NCI-H2196 treated with DMSO at 0.1 percent for 48 hours (cell line): ENCODE data around the gene IQSEC3.
"Not testable (repeated sequence)": the region's sequence is repeated elsewhere in the genome, so short reads cannot be mapped to it uniquely, and the experiment has no call there.

Experiments
- DNase-seq: peaks from one replicate; lab custom pipeline; 2025; ENCODE audit not compliant: unreplicated experiment; lab: John Stamatoyannopoulos, UW

Gene IQSEC3

GRCh38 chr12:212715-213526, 146.4 kb downstream of the IQSEC3 start:
- DNase-seq, result no peak

- no peak for DNase-seq
Observed at GRCh38 chr12:213527-213932, 147.0 kb downstream of the IQSEC3 start.

- DNase-seq, result no peak
Observed at GRCh38 chr12:214003-214741, 147.6 kb downstream of the IQSEC3 start, which contains the start of gene SLC6A12. TSS of gene SLC6A12 (minus strand) at chr12:214157. CDS start at chr12:209986, 4,171 bp downstream.

- no peak for DNase-seq
Observed at GRCh38 chr12:215116-215515, 148.5 kb downstream of the IQSEC3 start.

GRCh38 chr12:217029-217428, 150.5 kb downstream of the IQSEC3 start:
- not testable (repeated sequence) for DNase-seq

- DNase-seq, result no peak
Observed at GRCh38 chr12:218221-218620, 151.7 kb downstream of the IQSEC3 start.

GRCh38 chr12:218728-219590, 152.4 kb downstream of the IQSEC3 start:
- no peak for DNase-seq

- peak; percentile 9 for DNase-seq
Observed at GRCh38 chr12:219891-220352, 153.4 kb downstream of the IQSEC3 start.

- no peak for DNase-seq
Observed at GRCh38 chr12:220491-220890, 153.9 kb downstream of the IQSEC3 start.

GRCh38 chr12:220946-221550, 154.5 kb downstream of the IQSEC3 start:
- no peak for DNase-seq

GRCh38 chr12:221736-222135, 155.2 kb downstream of the IQSEC3 start:
- no peak for DNase-seq

GRCh38 chr12:223841-224240, 157.3 kb downstream of the IQSEC3 start:
- no peak for DNase-seq

- no peak for DNase-seq
Observed at GRCh38 chr12:224330-224729, 157.8 kb downstream of the IQSEC3 start.

- DNase-seq, result no peak
Observed at GRCh38 chr12:225012-225411, 158.4 kb downstream of the IQSEC3 start.

- no peak for DNase-seq
Observed at GRCh38 chr12:226401-226800, 159.8 kb downstream of the IQSEC3 start.

GRCh38 chr12:227286-227915, 160.8 kb downstream of the IQSEC3 start:
- no peak for DNase-seq
